PC-3 (cell line): ENCODE data around the gene ARHGAP27.

Experiments
- CTCF ChIP-seq: fragments of 300-600 bp; sonication (generic); conservative IDR thresholded peaks from 2 replicates; pipeline ENCODE4 v1.5.1; 2017; ENCODE audit warnings: antibody characterized with exemption, low read depth, mild to moderate bottlenecking, low read length
- EZH2 ChIP-seq: fragments of 300-600 bp; sonication (generic); IDR thresholded peaks from one replicate; pipeline ENCODE4 v1.6.1; 2017; ENCODE audit warnings: antibody characterized with exemption, mild to moderate bottlenecking, low read length; ENCODE audit not compliant: unreplicated experiment

GRCh38 chr17:45376171-45377005 is 56.3 kb downstream of the ARHGAP27 start:
- TF ChIP-seq CTCF (no peak), EZH2 (no peak)
